ENCODE results near the gene OR1J1.

DNA sequence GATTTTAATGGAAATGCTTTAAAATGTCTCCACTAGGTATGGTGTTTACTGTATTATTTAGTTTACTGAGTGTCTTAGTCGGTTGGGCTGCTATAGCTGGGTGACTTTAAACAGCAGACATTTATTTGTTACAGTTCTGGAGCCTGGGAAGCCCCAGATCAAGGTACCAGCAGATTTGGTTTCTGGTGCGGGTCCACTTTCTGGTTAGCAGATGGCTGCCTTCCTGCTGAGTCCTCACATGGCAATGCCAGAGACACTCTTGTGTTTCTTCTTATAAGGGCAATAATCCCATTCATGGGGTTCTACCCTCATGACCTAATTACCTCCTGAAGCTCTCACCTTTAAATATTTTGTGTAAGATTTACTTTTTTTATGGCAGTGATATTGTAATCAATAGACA lies 40.5 kb upstream of the OR1J1 start:
- TF ChIP-seq, protein P1, sequence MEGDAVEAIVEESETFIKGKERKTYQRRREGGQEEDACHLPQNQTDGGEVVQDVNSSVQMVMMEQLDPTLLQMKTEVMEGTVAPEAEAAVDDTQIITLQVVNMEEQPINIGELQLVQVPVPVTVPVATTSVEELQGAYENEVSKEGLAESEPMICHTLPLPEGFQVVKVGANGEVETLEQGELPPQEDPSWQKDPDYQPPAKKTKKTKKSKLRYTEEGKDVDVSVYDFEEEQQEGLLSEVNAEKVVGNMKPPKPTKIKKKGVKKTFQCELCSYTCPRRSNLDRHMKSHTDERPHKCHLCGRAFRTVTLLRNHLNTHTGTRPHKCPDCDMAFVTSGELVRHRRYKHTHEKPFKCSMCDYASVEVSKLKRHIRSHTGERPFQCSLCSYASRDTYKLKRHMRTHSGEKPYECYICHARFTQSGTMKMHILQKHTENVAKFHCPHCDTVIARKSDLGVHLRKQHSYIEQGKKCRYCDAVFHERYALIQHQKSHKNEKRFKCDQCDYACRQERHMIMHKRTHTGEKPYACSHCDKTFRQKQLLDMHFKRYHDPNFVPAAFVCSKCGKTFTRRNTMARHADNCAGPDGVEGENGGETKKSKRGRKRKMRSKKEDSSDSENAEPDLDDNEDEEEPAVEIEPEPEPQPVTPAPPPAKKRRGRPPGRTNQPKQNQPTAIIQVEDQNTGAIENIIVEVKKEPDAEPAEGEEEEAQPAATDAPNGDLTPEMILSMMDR (IDR thresholded peaks at IDR 0.05; ENCODE audit: control extremely low read depth in 1 of 3, insufficient read depth in 1 of 3, low read depth in 1 of 3, low read length in 3 of 3), result no peak
- TF ChIP-seq TBP (IDR thresholded peaks at IDR 0.05; ENCODE audit: low read depth, low read length) (no peak), TAF1 (IDR thresholded peaks at IDR 0.05; ENCODE audit: low read depth, low read length) (no peak), CHD2 (IDR thresholded peaks at IDR 0.05; ENCODE audit: low read length) (no peak)
